HepG2 (cell line): ENCODE data around the gene CEBPZOS. TPM values are rescaled to one million over a fixed set of nuclear protein-coding genes. Genes with fewer than 3 reads are reported as not detected.

Source experiments
- CCAR2 ChIP-seq: fragments of 200-400 bp; formaldehyde crosslinking; optimal IDR thresholded peaks from 2 replicates; pipeline ENCODE3; 2018; ENCODE audit warnings: low read depth, mild to moderate bottlenecking, low read length, moderate library complexity
- DRAP1 ChIP-seq: IDR thresholded peaks from 2 replicates; pipeline ENCODE4 v1.6.1; 2016; ENCODE audit warnings: missing genetic modification reagents, missing compliant biosample characterization
- FOXM1 ChIP-seq: sonication (generic); formaldehyde crosslinking; IDR thresholded peaks from 2 replicates; pipeline ENCODE4 v1.5.0; 2020; ENCODE audit warnings: missing genetic modification reagents
- HNF1B ChIP-seq: sonication (generic); formaldehyde crosslinking; IDR thresholded peaks from 2 replicates; pipeline ENCODE4 v1.5.1; 2020; ENCODE audit warnings: mild to moderate bottlenecking, moderate library complexity, missing genetic modification reagents
- HOXA3 ChIP-seq: sonication (generic); formaldehyde crosslinking; IDR thresholded peaks from 2 replicates; pipeline ENCODE4 v1.5.0; 2020; ENCODE audit warnings: missing genetic modification reagents
- IRF1 ChIP-seq: sonication (generic); formaldehyde crosslinking; IDR thresholded peaks from 2 replicates; pipeline ENCODE4 v1.4.0; 2020; ENCODE audit warnings: low read depth, mild to moderate bottlenecking, missing genetic modification reagents
- MIXL1 ChIP-seq: IDR thresholded peaks from 2 replicates; pipeline ENCODE4 v1.6.1; 2016
- MLX ChIP-seq: IDR thresholded peaks from 2 replicates; pipeline ENCODE4 v1.6.1; 2016
- MTERF4 ChIP-seq: sonication (generic); formaldehyde crosslinking; IDR thresholded peaks from 2 replicates; pipeline ENCODE4 v1.8.0; 2023; ENCODE audit warnings: mild to moderate bottlenecking, missing genetic modification reagents
- RXRA ChIP-seq: sonication (generic); formaldehyde crosslinking; IDR thresholded peaks from 2 replicates; pipeline ENCODE4 v1.5.1; 2020; ENCODE audit warnings: missing genetic modification reagents
- SIN3B ChIP-seq: fragments of 150-350 bp; IDR thresholded peaks from 2 replicates; pipeline ENCODE4 v1.6.1; 2014; ENCODE audit warnings: low read length
- TBX2 ChIP-seq: sonication (generic); formaldehyde crosslinking; IDR thresholded peaks from 2 replicates; pipeline ENCODE4 v1.5.0; 2020; ENCODE audit warnings: missing genetic modification reagents, mild to moderate bottlenecking, borderline replicate concordance
- ZBTB38 ChIP-seq: sonication (generic); formaldehyde crosslinking; IDR thresholded peaks from 2 replicates; pipeline ENCODE4 v1.5.1; 2020; ENCODE audit warnings: mild to moderate bottlenecking, missing genetic modification reagents
- ZNF441 ChIP-seq: sonication (generic); formaldehyde crosslinking; IDR thresholded peaks from 2 replicates; pipeline ENCODE4 v1.7.0; 2021; ENCODE audit warnings: missing genetic modification reagents, borderline replicate concordance
- ZNF446 ChIP-seq: sonication (generic); formaldehyde crosslinking; IDR thresholded peaks from 2 replicates; pipeline ENCODE4 v1.5.0; 2020; ENCODE audit warnings: mild to moderate bottlenecking, missing genetic modification reagents
- ZNF556 ChIP-seq: sonication (generic); formaldehyde crosslinking; IDR thresholded peaks from 2 replicates; pipeline ENCODE4 v1.4.0; 2020; ENCODE audit warnings: mild to moderate bottlenecking, missing genetic modification reagents, borderline replicate concordance
- ZNF580 ChIP-seq: IDR thresholded peaks from 2 replicates; pipeline ENCODE4 v1.6.1; 2016; ENCODE audit warnings: low read depth, borderline replicate concordance
- ZNF589 ChIP-seq: sonication (generic); formaldehyde crosslinking; conservative IDR thresholded peaks from 2 replicates; pipeline ENCODE4 v1.8.0; 2022; ENCODE audit warnings: mild to moderate bottlenecking, moderate library complexity, missing genetic modification reagents
- ZNF7 ChIP-seq: IDR thresholded peaks from 2 replicates; pipeline ENCODE4 v1.6.1; 2016; ENCODE audit warnings: missing biosample characterization, missing genetic modification reagents
- ZNF800 ChIP-seq: sonication (generic); formaldehyde crosslinking; IDR thresholded peaks from 2 replicates; pipeline ENCODE4 v1.4.0; 2020; ENCODE audit warnings: missing genetic modification reagents
- ZNF891 ChIP-seq: sonication (generic); formaldehyde crosslinking; IDR thresholded peaks from 2 replicates; pipeline ENCODE4 v1.5.0; 2020; ENCODE audit warnings: mild to moderate bottlenecking, missing genetic modification reagents
- polyA plus RNA-seq, 8 experiments: library from polyadenylated mRNA; depleted of rRNA in 3 of 8; stranded (reverse) in 7 of 8; unstranded in 1 of 8; fragments of >200 nt; fragmentation: Illumina TruSeq in 4 of 8; extraction: Trizol in 4 of 8; gene quantifications; 2 replicates each; pipeline versions ENCODE4 v1.2.1 to v1.2.3, GENCODE V29; 2011 to 2016; ENCODE audit warnings: low read depth in 4 of 8, missing spikeins in 1 of 8, mixed read lengths in 1 of 8; ENCODE audit not compliant: insufficient read depth in 1 of 8
- total RNA-seq, 5 experiments: library from RNA; depleted of rRNA; stranded (reverse); fragments of >200 nt; fragmentation: Illumina TruSeq; extraction: Trizol; gene quantifications; 2 replicates each; pipeline ENCODE4 v1.2.3, GENCODE V29; 2016; ENCODE audit warnings: low read depth in 1 of 5

Gene CEBPZOS
- total and polyA plus RNA-seq, 2 of the 13 experiments (the other 11 are each of a cell fraction or from before 2014, with no cell fraction given) = 18.6 to 44.7 TPM

GRCh38 chr2:37156857-37157714, 39.2 kb upstream of the CEBPZOS start, which contains the start of gene EIF2AK2 (continued):
- TF ChIP-seq FOXM1 (CRISPR knock-in tag) (no peak), ZNF800 (CRISPR knock-in tag) (peak; percentile 0; the same call in 1 of the 2 replicates), ZNF7 (CRISPR knock-in tag) (no peak), HOXA3 (CRISPR knock-in tag) (peak; percentile 59; the same call in 1 of the 2 replicates), MTERF4 (CRISPR knock-in tag) (peak; percentile 64; the same call in 1 of the 2 replicates), ZNF891 (CRISPR knock-in tag) (no peak), RXRA (CRISPR knock-in tag) (peak; percentile 55; the same call in 1 of the 2 replicates), SIN3B (peak; percentile 10; the same call in 1 of the 2 replicates), HNF1B (CRISPR knock-in tag) (peak; percentile 41), ZBTB38 (peak; percentile 38; the same call in 1 of the 2 replicates), MIXL1 (CRISPR knock-in tag) (no peak), CCAR2 (no peak), DRAP1 (CRISPR knock-in tag) (peak; percentile 69), ZNF441 (CRISPR knock-in tag) (peak; percentile 80), ZNF556 (CRISPR knock-in tag) (0 out of 2 replicates have a peak, but pooled peaks have one; percentile 18), TBX2 (CRISPR knock-in tag) (0 out of 2 replicates have a peak, but pooled peaks have one; percentile 44), ZNF446 (CRISPR knock-in tag) (peak; percentile 84), IRF1 (CRISPR knock-in tag) (peak; percentile 81; the same call in 1 of the 2 replicates), ZNF589 (CRISPR knock-in tag) (no peak; the same call in 1 of the 2 replicates), MLX (no peak), ZNF580 (CRISPR knock-in tag) (no peak)
